ENCODE data around the gene RPP25. TPM values are rescaled to one million over a fixed set of nuclear protein-coding genes. Genes with fewer than 3 reads are reported as not detected.
"Not testable (repeated sequence)": the region's sequence is repeated elsewhere in the genome, so short reads cannot be mapped to it uniquely, and the experiment has no call there.

Gene RPP25
- polyA plus RNA-seq, 2 donors, result 2.8 to 7.4 TPM

GRCh38 chr15:74937272-74937589, 19.3 kb downstream of the RPP25 start:
- H3K27ac ChIP-seq (ENCODE audit: low read depth in 2 of 2, low read length in 1 of 2), result peak overlapping the region; percentile 90 to 98
- H3K4me3 ChIP-seq (ENCODE audit: low read depth in 1 of 2, low read length in 2 of 2), result peak overlapping the region; percentile 81 to 99
- no peaks in the 10 kb centered on the region for H3K9me3 ChIP-seq (ENCODE audit: control insufficient read depth in 2 of 2, insufficient read depth in 1 of 2, low read depth in 1 of 2, low read length in 1 of 2)
- no peaks in the 10 kb centered on the region for H3K27me3 ChIP-seq (ENCODE audit: control insufficient read depth in 1 of 2, insufficient read depth in 2 of 2, low read length in 2 of 2)
- no peaks in the 10 kb centered on the region for H3K36me3 ChIP-seq (ENCODE audit: control insufficient read depth in 2 of 2, insufficient read depth in 2 of 2, low read length in 1 of 2)
- H3K4me1 ChIP-seq (ENCODE audit: control insufficient read depth in 2 of 2, insufficient read depth in 2 of 2, low read length in 1 of 2), result no peaks in the 10 kb centered on the region
- 0% methylated on average over 18 of the region's 18 CpGs for WGBS, 2 donors

GRCh38 chr15:74935193-74935592, 21.4 kb downstream of the RPP25 start:
- not testable (repeated sequence) for H3K27ac ChIP-seq (ENCODE audit: low read depth in 2 of 2, low read length in 1 of 2); H3K4me3 ChIP-seq (ENCODE audit: low read depth in 1 of 2, low read length in 2 of 2); H3K27me3 ChIP-seq (ENCODE audit: control insufficient read depth in 1 of 2, insufficient read depth in 2 of 2, low read length in 2 of 2); H3K9me3 ChIP-seq (ENCODE audit: control insufficient read depth in 2 of 2, insufficient read depth in 1 of 2, low read depth in 1 of 2, low read length in 1 of 2); H3K4me1 ChIP-seq (ENCODE audit: control insufficient read depth in 2 of 2, insufficient read depth in 2 of 2, low read length in 1 of 2); H3K36me3 ChIP-seq (ENCODE audit: control insufficient read depth in 2 of 2, insufficient read depth in 2 of 2, low read length in 1 of 2)
- WGBS, 2 donors, result 86 to 92% methylated on average over 3 of the region's 3 CpGs

- H3K4me3 ChIP-seq (ENCODE audit: low read depth in 1 of 2, low read length in 2 of 2), result no peak overlapping the region
- H3K27ac ChIP-seq (ENCODE audit: low read depth in 2 of 2, low read length in 1 of 2), result no peak overlapping the region
- H3K36me3 ChIP-seq (ENCODE audit: control insufficient read depth in 2 of 2, insufficient read depth in 2 of 2, low read length in 1 of 2), result peaks cover 0 to 5% of the 10 kb centered on the region in 2 donors
- no peaks in the 10 kb centered on the region for H3K4me1 ChIP-seq (ENCODE audit: control insufficient read depth in 2 of 2, insufficient read depth in 2 of 2, low read length in 1 of 2)
- WGBS, 2 donors, result 51 to 71% methylated on average over 2 of the region's 2 CpGs
- H3K9me3 ChIP-seq (ENCODE audit: control insufficient read depth in 2 of 2, insufficient read depth in 1 of 2, low read depth in 1 of 2, low read length in 1 of 2), result no peaks in the 10 kb centered on the region
- no peaks in the 10 kb centered on the region for H3K27me3 ChIP-seq (ENCODE audit: control insufficient read depth in 1 of 2, insufficient read depth in 2 of 2, low read length in 2 of 2)
These were observed 23.0 kb downstream of the RPP25 start for GRCh38 chr15:74933573-74933972.

GRCh38 chr15:74928771-74929198, 27.8 kb downstream of the RPP25 start:
- no peak overlapping the region for H3K4me3 ChIP-seq (ENCODE audit: low read depth in 1 of 2, low read length in 2 of 2)
- no peaks in the 10 kb centered on the region for H3K27me3 ChIP-seq (ENCODE audit: control insufficient read depth in 1 of 2, insufficient read depth in 2 of 2, low read length in 2 of 2)
- H3K9me3 ChIP-seq (ENCODE audit: control insufficient read depth in 2 of 2, insufficient read depth in 1 of 2, low read depth in 1 of 2, low read length in 1 of 2), result no peaks in the 10 kb centered on the region
- 96 to 98% methylated on average over 5 of the region's 5 CpGs for WGBS, 2 donors
- H3K27ac ChIP-seq (ENCODE audit: low read depth in 2 of 2, low read length in 1 of 2), result no peak overlapping the region
- no peaks in the 10 kb centered on the region for H3K4me1 ChIP-seq (ENCODE audit: control insufficient read depth in 2 of 2, insufficient read depth in 2 of 2, low read length in 1 of 2)
- H3K36me3 ChIP-seq (ENCODE audit: control insufficient read depth in 2 of 2, insufficient read depth in 2 of 2, low read length in 1 of 2), result peaks cover 0 to 6% of the 10 kb centered on the region in 2 donors

- WGBS, 2 donors, result 92 to 94% methylated on average over 3 of the region's 3 CpGs
- Histone ChIP-seq H3K4me1 (ENCODE audit: control insufficient read depth in 2 of 2, insufficient read depth in 2 of 2, low read length in 1 of 2) (no peaks in the 10 kb centered on the region), H3K27ac (ENCODE audit: low read depth in 2 of 2, low read length in 1 of 2) (no peak overlapping the region), H3K4me3 (ENCODE audit: low read depth in 1 of 2, low read length in 2 of 2) (no peak overlapping the region), H3K36me3 (ENCODE audit: control insufficient read depth in 2 of 2, insufficient read depth in 2 of 2, low read length in 1 of 2) (peaks cover 3 to 19% of the 10 kb centered on the region in 2 donors), H3K27me3 (ENCODE audit: control insufficient read depth in 1 of 2, insufficient read depth in 2 of 2, low read length in 2 of 2) (no peaks in the 10 kb centered on the region), H3K9me3 (ENCODE audit: control insufficient read depth in 2 of 2, insufficient read depth in 1 of 2, low read depth in 1 of 2, low read length in 1 of 2) (no peaks in the 10 kb centered on the region)
These were observed 32.0 kb downstream of the RPP25 start for GRCh38 chr15:74924525-74924924.

GRCh38 chr15:74920456-74920855, 36.1 kb downstream of the RPP25 start:
- no peaks in the 10 kb centered on the region for H3K27me3 ChIP-seq (ENCODE audit: control insufficient read depth in 1 of 2, insufficient read depth in 2 of 2, low read length in 2 of 2)
- WGBS, 2 donors, result 81 to 84% methylated on average over 8 of the region's 8 CpGs
- H3K4me3 ChIP-seq (ENCODE audit: low read depth in 1 of 2, low read length in 2 of 2), result no peak overlapping the region
- H3K36me3 ChIP-seq (ENCODE audit: control insufficient read depth in 2 of 2, insufficient read depth in 2 of 2, low read length in 1 of 2), result peaks cover 13 to 18% of the 10 kb centered on the region in 2 donors
- no peak overlapping the region for H3K27ac ChIP-seq (ENCODE audit: low read depth in 2 of 2, low read length in 1 of 2)
- no peaks in the 10 kb centered on the region for H3K9me3 ChIP-seq (ENCODE audit: control insufficient read depth in 2 of 2, insufficient read depth in 1 of 2, low read depth in 1 of 2, low read length in 1 of 2)
- H3K4me1 ChIP-seq (ENCODE audit: control insufficient read depth in 2 of 2, insufficient read depth in 2 of 2, low read length in 1 of 2), result no peaks in the 10 kb centered on the region

DNA sequence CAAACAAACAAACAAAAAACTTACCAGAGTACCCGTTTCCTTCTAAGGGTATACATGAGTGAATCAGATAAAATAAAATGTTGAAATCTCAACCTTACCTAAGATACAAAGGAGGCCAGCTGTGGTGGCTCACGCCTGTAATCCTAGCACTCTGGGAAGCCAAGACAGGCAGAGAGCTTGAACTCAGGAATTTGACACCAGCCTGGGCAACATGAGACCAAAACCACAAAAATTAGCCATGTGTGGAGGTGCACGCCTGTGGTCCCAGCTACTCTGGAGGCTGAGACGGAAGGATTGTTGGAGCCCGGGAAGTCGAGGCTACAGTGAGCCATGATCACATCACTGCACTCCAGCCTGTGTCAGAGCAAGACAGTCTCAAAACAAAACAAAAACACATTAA, 38.9 kb downstream of the RPP25 start:
- Histone ChIP-seq H3K4me1 (ENCODE audit: control insufficient read depth in 2 of 2, insufficient read depth in 2 of 2, low read length in 1 of 2) (no peaks in the 10 kb centered on the region), H3K27ac (ENCODE audit: low read depth in 2 of 2, low read length in 1 of 2) (no peak overlapping the region), H3K4me3 (ENCODE audit: low read depth in 1 of 2, low read length in 2 of 2) (no peak overlapping the region), H3K9me3 (ENCODE audit: control insufficient read depth in 2 of 2, insufficient read depth in 1 of 2, low read depth in 1 of 2, low read length in 1 of 2) (no peaks in the 10 kb centered on the region), H3K36me3 (ENCODE audit: control insufficient read depth in 2 of 2, insufficient read depth in 2 of 2, low read length in 1 of 2) (peaks cover 13 to 19% of the 10 kb centered on the region in 2 donors), H3K27me3 (ENCODE audit: control insufficient read depth in 1 of 2, insufficient read depth in 2 of 2, low read length in 2 of 2) (no peaks in the 10 kb centered on the region)
- WGBS, 2 donors, result 91 to 93% methylated on average over 6 of the region's 6 CpGs

GRCh38 chr15:74913799-74914198, 42.8 kb downstream of the RPP25 start:
- WGBS, 2 donors, result 95 to 96% methylated on average over 8 of the region's 8 CpGs
- not testable (repeated sequence) for H3K36me3 ChIP-seq (ENCODE audit: control insufficient read depth in 2 of 2, insufficient read depth in 2 of 2, low read length in 1 of 2); H3K9me3 ChIP-seq (ENCODE audit: control insufficient read depth in 2 of 2, insufficient read depth in 1 of 2, low read depth in 1 of 2, low read length in 1 of 2); H3K4me1 ChIP-seq (ENCODE audit: control insufficient read depth in 2 of 2, insufficient read depth in 2 of 2, low read length in 1 of 2); H3K4me3 ChIP-seq (ENCODE audit: low read depth in 1 of 2, low read length in 2 of 2); H3K27me3 ChIP-seq (ENCODE audit: control insufficient read depth in 1 of 2, insufficient read depth in 2 of 2, low read length in 2 of 2); H3K27ac ChIP-seq (ENCODE audit: low read depth in 2 of 2, low read length in 1 of 2)

GRCh38 chr15:74913041-74913440, 43.5 kb downstream of the RPP25 start:
- Histone ChIP-seq H3K27me3 (ENCODE audit: control insufficient read depth in 1 of 2, insufficient read depth in 2 of 2, low read length in 2 of 2) (no peaks in the 10 kb centered on the region), H3K27ac (ENCODE audit: low read depth in 2 of 2, low read length in 1 of 2) (no peak overlapping the region), H3K36me3 (ENCODE audit: control insufficient read depth in 2 of 2, insufficient read depth in 2 of 2, low read length in 1 of 2) (peaks cover 1 to 9% of the 10 kb centered on the region in 2 donors), H3K9me3 (ENCODE audit: control insufficient read depth in 2 of 2, insufficient read depth in 1 of 2, low read depth in 1 of 2, low read length in 1 of 2) (no peaks in the 10 kb centered on the region), H3K4me3 (ENCODE audit: low read depth in 1 of 2, low read length in 2 of 2) (no peak overlapping the region), H3K4me1 (ENCODE audit: control insufficient read depth in 2 of 2, insufficient read depth in 2 of 2, low read length in 1 of 2) (no peaks in the 10 kb centered on the region)
- WGBS, 2 donors, result 78 to 86% methylated on average over 9 of the region's 9 CpGs

DNA sequence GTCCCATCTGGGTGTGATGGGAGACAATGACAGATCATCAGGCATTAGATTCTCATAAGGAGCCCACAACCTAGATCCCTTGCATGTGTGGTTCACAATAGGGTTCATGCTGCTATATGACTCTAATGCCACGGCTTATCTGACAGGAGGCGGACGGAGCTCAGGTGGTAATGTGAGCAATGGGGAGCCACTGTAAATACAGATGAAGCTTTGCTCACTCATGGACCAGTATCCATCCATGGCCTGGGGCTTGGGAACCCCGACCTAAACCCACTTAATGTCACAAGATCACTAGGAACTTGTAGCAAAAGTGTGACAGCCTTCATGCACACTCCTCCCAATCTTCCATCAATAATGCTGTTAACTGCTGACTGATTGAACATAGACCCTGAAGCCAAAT, 47.9 kb downstream of the RPP25 start:
- Histone ChIP-seq H3K9me3 (ENCODE audit: control insufficient read depth in 2 of 2, insufficient read depth in 1 of 2, low read depth in 1 of 2, low read length in 1 of 2) (no peaks in the 10 kb centered on the region), H3K4me3 (ENCODE audit: low read depth in 1 of 2, low read length in 2 of 2) (no peak overlapping the region), H3K27ac (ENCODE audit: low read depth in 2 of 2, low read length in 1 of 2) (no peak overlapping the region), H3K27me3 (ENCODE audit: control insufficient read depth in 1 of 2, insufficient read depth in 2 of 2, low read length in 2 of 2) (no peaks in the 10 kb centered on the region), H3K4me1 (ENCODE audit: control insufficient read depth in 2 of 2, insufficient read depth in 2 of 2, low read length in 1 of 2) (peaks cover 4 to 10% of the 10 kb centered on the region in 2 donors), H3K36me3 (ENCODE audit: control insufficient read depth in 2 of 2, insufficient read depth in 2 of 2, low read length in 1 of 2) (peaks cover 0 to 9% of the 10 kb centered on the region in 2 donors)
- 92 to 98% methylated on average over 4 of the region's 4 CpGs for WGBS, 2 donors
